Smooth muscle cell (in vitro differentiated cells): ENCODE data around the gene CYTL1. TPM values are rescaled to one million over a fixed set of nuclear protein-coding genes. Genes with fewer than 3 reads are reported as not detected.
"Not testable (repeated sequence)": the region's sequence is repeated elsewhere in the genome, so short reads cannot be mapped to it uniquely, and the experiment has no call there.

Experiments
- DNase-seq: peaks from one replicate; lab custom pipeline; 2025; ENCODE audit not compliant: unreplicated experiment; lab: John Stamatoyannopoulos, UW
- H2AFZ ChIP-seq: fragments of 200-600 bp; sonication (generic); 2 replicates; pipeline ENCODE4 v1.6.0; 2016; ENCODE audit warnings: antibody characterized with exemption, low read depth, mild to moderate bottlenecking
- H3F3A ChIP-seq: fragments of 200-600 bp; sonication (generic); 2 replicates; pipeline ENCODE4 v1.6.0; 2017; ENCODE audit warnings: antibody characterized with exemption, low read depth
- H3K27ac ChIP-seq: fragments of 200-600 bp; sonication (generic); 2 replicates; pipeline ENCODE4 v1.5.1; 2016; ENCODE audit warnings: low read depth, mild to moderate bottlenecking
- H3K27me3 ChIP-seq: fragments of 200-600 bp; sonication (generic); 2 replicates; pipeline ENCODE4 v1.6.1; 2016; ENCODE audit warnings: low read depth, mild to moderate bottlenecking
- H3K36me3 ChIP-seq: fragments of 200-600 bp; sonication (generic); 2 replicates; pipeline ENCODE4 v1.5.1; 2016; ENCODE audit warnings: low read depth
- H3K4me1 ChIP-seq: fragments of 200-600 bp; sonication (generic); 2 replicates; pipeline ENCODE4 v1.5.1; 2016; ENCODE audit warnings: low read depth
- H3K4me2 ChIP-seq: fragments of 200-600 bp; sonication (generic); 2 replicates; pipeline ENCODE4 v1.6.0; 2016; ENCODE audit warnings: mild to moderate bottlenecking
- H3K4me3 ChIP-seq: fragments of 200-600 bp; sonication (generic); 2 replicates; pipeline ENCODE4 v1.5.1; 2016; ENCODE audit warnings: mild to moderate bottlenecking
- H3K79me2 ChIP-seq: fragments of 200-600 bp; sonication (generic); 2 replicates; pipeline ENCODE4 v1.6.0; 2016; ENCODE audit warnings: low read depth, mild to moderate bottlenecking
- H3K9ac ChIP-seq: fragments of 200-600 bp; sonication (generic); 2 replicates; pipeline ENCODE4 v1.6.0; 2016; ENCODE audit warnings: low read depth
- H3K9me3 ChIP-seq: fragments of 200-600 bp; sonication (generic); replicated peaks from 2 replicates; pipeline ENCODE4 v1.5.1; 2016; ENCODE audit warnings: low read depth
- H4K20me1 ChIP-seq: fragments of 200-600 bp; sonication (generic); 2 replicates; pipeline ENCODE4 v1.6.0; 2016; ENCODE audit warnings: low read depth
- WGBS: methylation state at CpG from one replicate; pipeline ENCODE4 v1.1.7; 2016; ENCODE audit warnings: low lambda C conversion rate; 5-methylcytosine and 5-hydroxymethylcytosine counted together
- polyA plus RNA-seq: library from polyadenylated mRNA; unstranded; fragments of >200 nt; fragmentation: Nextera tagmentation; extraction: Ambion mirVana; gene quantifications from 2 replicates; pipeline ENCODE4 v1.2.1, GENCODE V29; 2016
- total RNA-seq: library from RNA; depleted of rRNA; stranded (reverse); fragments of >200 nt; gene quantifications from 2 replicates; pipeline ENCODE4 v1.2.3, GENCODE V29; 2014
- TF ChIP-seq, protein P1 (sequence below): fragments of 200-600 bp; sonication (generic); IDR thresholded peaks from 2 replicates; pipeline ENCODE4 v1.5.1; 2017; ENCODE audit warnings: borderline replicate concordance, mild to moderate bottlenecking, antibody characterized with exemption; ENCODE audit not compliant: insufficient read depth, poor library complexity, severe bottlenecking

CYTL1 gene
- total RNA-seq (17.7 and 24.5 TPM in 2 replicates), polyA plus RNA-seq (14.3 and 31.0 TPM in 2 replicates)

DNA sequence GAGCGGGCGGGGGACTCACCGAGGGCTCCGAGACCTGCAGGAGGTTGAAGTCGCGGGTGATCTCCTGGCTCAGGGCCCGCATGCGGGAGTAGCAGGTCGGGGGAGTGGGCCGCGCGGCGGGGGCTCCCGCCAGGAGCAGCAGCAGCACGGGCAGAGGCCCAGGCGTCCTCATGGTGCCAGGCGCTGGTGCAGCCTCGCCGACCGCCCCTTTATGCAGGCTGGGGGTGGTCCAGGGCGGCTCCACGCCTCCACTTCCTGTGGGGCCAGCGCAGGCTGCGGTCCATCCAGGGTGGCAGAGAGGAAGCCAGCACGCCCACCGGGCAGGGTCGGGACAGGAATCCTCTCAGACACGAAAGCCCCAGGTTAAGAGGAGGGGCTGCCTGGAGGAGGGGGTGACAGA, at the start of gene CYTL1:
Gene CYTL1 (minus strand): TSS at position 185 of the 400 bp plus-strand sequence. CDS start 13 bp downstream, at position 172.
- Histone ChIP-seq H3K9ac (no peak within 1 kb of the TSS), H4K20me1 (no peaks in the 10 kb centered on the region), H3F3A (no peaks in the 10 kb centered on the region), H3K27ac (no peak within 1 kb of the TSS), H3K4me1 (peaks cover 7% of the 10 kb centered on the region), H3K4me3 (peak within 1 kb of the TSS; percentile 45), H3K4me2 (peak within 1 kb of the TSS; percentile 84), H3K79me2 (no peaks in the 10 kb centered on the region), H3K36me3 (no peaks in the 10 kb centered on the region), H3K9me3 (no peaks in the 10 kb centered on the region), H3K27me3 (no peaks in the 10 kb centered on the region), H2AFZ (peak within 1 kb of the TSS; percentile 75)
- DNase-seq, result no peak
- 28% methylated on average over 25 of the region's 28 CpGs for WGBS
- TF ChIP-seq, protein P1, sequence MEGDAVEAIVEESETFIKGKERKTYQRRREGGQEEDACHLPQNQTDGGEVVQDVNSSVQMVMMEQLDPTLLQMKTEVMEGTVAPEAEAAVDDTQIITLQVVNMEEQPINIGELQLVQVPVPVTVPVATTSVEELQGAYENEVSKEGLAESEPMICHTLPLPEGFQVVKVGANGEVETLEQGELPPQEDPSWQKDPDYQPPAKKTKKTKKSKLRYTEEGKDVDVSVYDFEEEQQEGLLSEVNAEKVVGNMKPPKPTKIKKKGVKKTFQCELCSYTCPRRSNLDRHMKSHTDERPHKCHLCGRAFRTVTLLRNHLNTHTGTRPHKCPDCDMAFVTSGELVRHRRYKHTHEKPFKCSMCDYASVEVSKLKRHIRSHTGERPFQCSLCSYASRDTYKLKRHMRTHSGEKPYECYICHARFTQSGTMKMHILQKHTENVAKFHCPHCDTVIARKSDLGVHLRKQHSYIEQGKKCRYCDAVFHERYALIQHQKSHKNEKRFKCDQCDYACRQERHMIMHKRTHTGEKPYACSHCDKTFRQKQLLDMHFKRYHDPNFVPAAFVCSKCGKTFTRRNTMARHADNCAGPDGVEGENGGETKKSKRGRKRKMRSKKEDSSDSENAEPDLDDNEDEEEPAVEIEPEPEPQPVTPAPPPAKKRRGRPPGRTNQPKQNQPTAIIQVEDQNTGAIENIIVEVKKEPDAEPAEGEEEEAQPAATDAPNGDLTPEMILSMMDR, result no peak

DNA sequence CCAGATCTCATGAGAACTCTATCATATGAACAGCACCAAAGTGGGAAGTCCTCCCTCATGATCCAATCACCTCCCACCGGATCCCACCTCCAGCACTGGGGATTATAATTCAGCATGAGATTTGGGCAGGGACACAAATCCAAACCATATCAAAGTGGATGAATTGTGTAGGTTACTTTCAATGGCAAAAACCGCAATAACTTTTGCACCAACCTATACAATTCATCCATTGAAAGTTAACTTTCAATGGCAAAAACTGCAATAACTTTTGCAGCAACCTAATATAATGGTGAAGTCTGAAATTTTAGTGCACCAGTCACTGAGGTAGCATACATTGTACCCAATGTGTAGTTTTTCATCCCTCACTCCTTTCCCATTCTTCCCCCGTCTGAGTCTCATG, 48.6 kb upstream of the CYTL1 start:
- Histone ChIP-seq H3K4me3 (no peak overlapping the region), H3F3A (no peaks in the 10 kb centered on the region), H4K20me1 (no peaks in the 10 kb centered on the region), H2AFZ (no peak overlapping the region), H3K9ac (no peak overlapping the region), H3K4me1 (no peaks in the 10 kb centered on the region), H3K27me3 (no peaks in the 10 kb centered on the region), H3K4me2 (no peak overlapping the region), H3K27ac (no peak overlapping the region), H3K36me3 (no peaks in the 10 kb centered on the region), H3K9me3 (no peaks in the 10 kb centered on the region), H3K79me2 (no peaks in the 10 kb centered on the region)
- no peak for DNase-seq
- 90% methylated on average over 3 of the region's 3 CpGs for WGBS
- TF ChIP-seq, protein P1, result no peak

GRCh38 chr4:5066968-5067367, 47.7 kb upstream of the CYTL1 start:
- DNase-seq, H3K27me3 ChIP-seq, H3F3A ChIP-seq, H3K4me1 ChIP-seq, H2AFZ ChIP-seq, H4K20me1 ChIP-seq, H3K4me3 ChIP-seq, H3K9me3 ChIP-seq, H3K36me3 ChIP-seq, H3K79me2 ChIP-seq, H3K9ac ChIP-seq, H3K4me2 ChIP-seq, H3K27ac ChIP-seq: not testable (repeated sequence)
- 86% methylated on average over 3 of the region's 3 CpGs for WGBS

DNA sequence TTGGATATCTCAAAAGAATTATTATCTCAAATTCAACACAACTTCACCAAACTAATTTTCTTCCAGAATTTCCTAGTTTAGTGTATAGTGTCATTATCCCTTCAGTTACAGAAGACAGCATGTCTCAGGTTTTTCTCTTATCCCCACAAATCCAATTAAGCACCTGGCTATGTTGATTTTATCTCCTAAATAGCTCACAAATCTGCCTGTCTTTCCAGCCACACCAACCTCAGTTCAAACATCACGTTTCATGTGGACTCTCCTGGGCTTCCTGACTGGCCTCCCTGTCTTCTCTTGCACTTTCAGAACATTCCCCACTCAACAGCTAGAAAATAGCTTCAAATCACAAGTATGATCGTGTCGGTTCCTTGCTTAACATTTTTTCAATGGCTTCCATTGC, 46.8 kb upstream of the CYTL1 start:
- Histone ChIP-seq H3K4me2 (no peak overlapping the region), H3K4me3 (no peak overlapping the region), H2AFZ (no peak overlapping the region), H3K27me3 (no peaks in the 10 kb centered on the region), H3K9ac (no peak overlapping the region), H4K20me1 (no peaks in the 10 kb centered on the region), H3K36me3 (no peaks in the 10 kb centered on the region), H3F3A (no peaks in the 10 kb centered on the region), H3K4me1 (no peaks in the 10 kb centered on the region), H3K9me3 (no peaks in the 10 kb centered on the region), H3K27ac (no peak overlapping the region), H3K79me2 (no peaks in the 10 kb centered on the region)
- WGBS, result 80% methylated on average over 3 of the region's 3 CpGs
- TF ChIP-seq, protein P1, result no peak
- DNase-seq, result no peak
